GM10248 (cell line): Measurements from ENCODE around the gene EIF1AD.
"Not testable (repeated sequence)": the region's sequence is repeated elsewhere in the genome, so short reads cannot be mapped to it uniquely, and the experiment has no call there.

Experiments
- CTCF ChIA-PET: fragments of 300-600 bp; sonication (Branson Sonifier 250); formaldehyde crosslinking; extraction: SDS; loops from one replicate; lab custom pipeline; 2021; ENCODE audit warnings: antibody characterized with exemption; lab: Yijun Ruan, JAX
- POLR2A ChIA-PET: fragments of 350-650 bp; sonication (Branson Sonifier 250); formaldehyde crosslinking; extraction: SDS; loops from one replicate; lab custom pipeline; 2020; ENCODE audit warnings: antibody characterized with exemption; lab: Yijun Ruan, JAX
- DNase-seq: peaks from one replicate; pipeline ENCODE4 v3.0.0; 2012; ENCODE audit errors: extremely low spot score
- TF ChIP-seq, protein P1 (sequence below): IDR thresholded peaks from 2 replicates; pipeline ENCODE4 v1.5.1; 2012; ENCODE audit warnings: mild to moderate bottlenecking, low read depth; ENCODE audit errors: extremely low read depth, missing control alignments, control extremely low read depth

The EIF1AD gene

DNA sequence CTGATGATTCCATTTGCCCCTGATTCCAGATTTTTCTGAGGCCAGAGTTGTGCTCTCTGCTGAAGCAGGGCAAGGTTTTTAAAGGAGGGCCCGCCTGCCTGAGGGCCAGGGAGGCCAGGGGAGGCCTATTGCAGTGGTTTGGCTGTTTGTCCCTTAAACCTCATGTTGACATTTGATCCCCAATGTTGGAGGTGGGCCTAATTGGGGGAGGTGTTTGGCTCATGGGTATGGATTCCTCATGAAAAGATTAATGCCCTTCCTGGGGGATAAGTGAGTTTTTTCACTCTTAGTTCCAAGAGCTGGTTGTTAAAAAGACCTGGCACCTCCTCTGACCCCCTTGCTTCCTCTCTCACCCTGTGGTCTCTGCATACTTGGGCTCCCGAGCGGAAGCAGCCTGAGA is 37.8 kb upstream of the EIF1AD start:
- CTCF ChIA-PET, result interaction anchor here (2.0 to 8.0 kb wide), 2 partner anchors 6 to 13 kb away, joined by 6 to 52 read pairs; partner anchors contain the start of gene SF3B2
- TF ChIP-seq, protein P1, sequence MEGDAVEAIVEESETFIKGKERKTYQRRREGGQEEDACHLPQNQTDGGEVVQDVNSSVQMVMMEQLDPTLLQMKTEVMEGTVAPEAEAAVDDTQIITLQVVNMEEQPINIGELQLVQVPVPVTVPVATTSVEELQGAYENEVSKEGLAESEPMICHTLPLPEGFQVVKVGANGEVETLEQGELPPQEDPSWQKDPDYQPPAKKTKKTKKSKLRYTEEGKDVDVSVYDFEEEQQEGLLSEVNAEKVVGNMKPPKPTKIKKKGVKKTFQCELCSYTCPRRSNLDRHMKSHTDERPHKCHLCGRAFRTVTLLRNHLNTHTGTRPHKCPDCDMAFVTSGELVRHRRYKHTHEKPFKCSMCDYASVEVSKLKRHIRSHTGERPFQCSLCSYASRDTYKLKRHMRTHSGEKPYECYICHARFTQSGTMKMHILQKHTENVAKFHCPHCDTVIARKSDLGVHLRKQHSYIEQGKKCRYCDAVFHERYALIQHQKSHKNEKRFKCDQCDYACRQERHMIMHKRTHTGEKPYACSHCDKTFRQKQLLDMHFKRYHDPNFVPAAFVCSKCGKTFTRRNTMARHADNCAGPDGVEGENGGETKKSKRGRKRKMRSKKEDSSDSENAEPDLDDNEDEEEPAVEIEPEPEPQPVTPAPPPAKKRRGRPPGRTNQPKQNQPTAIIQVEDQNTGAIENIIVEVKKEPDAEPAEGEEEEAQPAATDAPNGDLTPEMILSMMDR, result no peak

DNA sequence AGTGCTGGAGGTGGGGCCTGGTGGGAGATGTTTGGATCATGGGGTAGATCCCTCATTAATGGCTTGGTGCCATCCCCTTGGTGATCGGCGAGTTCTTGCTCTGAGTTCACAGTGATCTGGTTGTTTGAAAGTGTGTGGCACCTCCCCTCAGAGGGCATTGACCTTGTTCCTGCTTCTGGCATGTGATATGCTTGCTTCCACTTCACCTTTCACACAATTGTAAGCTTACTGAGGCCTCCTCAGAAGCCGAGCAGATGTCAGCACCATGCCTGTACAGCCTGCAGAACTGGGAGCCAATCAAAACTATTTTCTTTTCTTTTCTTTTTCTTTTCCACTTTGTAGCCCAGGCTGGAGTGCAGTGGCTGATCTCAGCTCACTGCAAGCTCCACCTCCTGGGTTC is 35.4 kb upstream of the EIF1AD start:
- CTCF ChIA-PET, result interaction anchor here (1.3 to 8.0 kb wide), 5 partner anchors 9 to 185 kb away, joined by 3 to 52 read pairs (median 5); no protein-coding TSS in a partner anchor
- POLR2A ChIA-PET, result no interaction called here
- TF ChIP-seq, protein P1, result no peak
- DNase-seq, result no peak

More for the DNA sequence above, 37.8 kb upstream of the EIF1AD start:
- POLR2A ChIA-PET, result no interaction called here
- DNase-seq, result no peak

GRCh38 chr11:66036334-66036710 is 34.4 kb upstream of the EIF1AD start:
- ChIA-PET POLR2A (no interaction called here), CTCF (interaction anchor here (0.6 to 8.0 kb wide), 6 partner anchors 10 to 325 kb away, joined by 3 to 52 read pairs (median 4); partner anchors contain the start of genes KAT5 and SF3B2)
- DNase-seq, result no peak
- TF ChIP-seq, protein P1, result no peak

- CTCF ChIA-PET, result interaction anchor here (0.6 to 8.0 kb wide), 6 partner anchors 10 to 324 kb away, joined by 3 to 52 read pairs (median 4); partner anchors contain the start of genes KAT5 and SF3B2
- TF ChIP-seq, protein P1, result no peak
- POLR2A ChIA-PET, result no interaction called here
- DNase-seq, result no peak
Measured at GRCh38 chr11:66035653-66036333, 33.8 kb upstream of the EIF1AD start.

- no peak for DNase-seq
- TF ChIP-seq, protein P1, result no peak
- ChIA-PET CTCF (interaction anchor here (8.0 kb wide), 1 partner anchor 13 kb away, joined by 52 read pairs; no protein-coding TSS in a partner anchor), POLR2A (no interaction called here)
Measured at GRCh38 chr11:66032957-66033735, 31.2 kb upstream of the EIF1AD start.

DNA sequence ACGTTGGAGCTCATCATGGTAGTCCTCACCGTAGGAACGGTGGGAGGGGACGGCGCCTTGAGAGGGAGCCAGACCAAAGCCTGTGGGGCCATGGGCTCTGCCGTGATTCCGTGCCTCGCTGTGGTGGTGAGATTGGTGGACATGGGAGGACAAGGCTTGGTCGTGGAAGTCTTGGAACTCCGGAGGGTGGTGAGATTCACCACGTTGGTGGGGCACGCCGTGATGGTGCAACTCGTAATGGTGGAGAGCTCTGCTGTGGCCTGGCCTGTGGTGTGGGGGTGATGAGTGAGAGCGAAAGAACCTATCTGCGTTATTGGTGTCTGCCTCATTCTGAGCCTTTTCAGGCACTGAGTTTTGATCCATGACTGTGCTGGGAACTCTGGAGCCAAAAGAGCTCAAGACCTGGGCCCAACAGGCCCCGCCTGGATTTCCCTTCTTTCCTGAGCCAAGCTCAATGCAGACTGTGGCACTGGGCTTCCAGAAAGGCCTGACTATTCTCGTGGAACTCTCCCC is 24.1 kb upstream of the EIF1AD start, which contains the start of gene CATSPER1:
Gene CATSPER1, minus strand, starts transcription at position 463 of the 513 bp plus-strand sequence. Its CDS starts 100 bp downstream, at position 363.
- POLR2A ChIA-PET, result no interaction called here
- CTCF ChIA-PET, result interaction anchor here (1.5 to 3.8 kb wide), 3 partner anchors 19 to 141 kb away, joined by 3 to 25 read pairs (median 10); no protein-coding TSS in a partner anchor
- no peak for DNase-seq
- TF ChIP-seq, protein P1, result no peak

- DNase-seq, POLR2A ChIA-PET: not testable (repeated sequence)
- CTCF ChIA-PET, result interaction anchor here (0.6 to 5.2 kb wide), 30 partner anchors 8 to 360 kb away, joined by 3 to 67 read pairs (median 6); partner anchors contain the start of genes BANF1, CCDC85B, CST6 and EFEMP2
Measured at GRCh38 chr11:66023186-66023440, 21.2 kb upstream of the EIF1AD start.
